Measurements from ENCODE around the gene PHF21B. TPM values are rescaled to one million over a fixed set of nuclear protein-coding genes. Genes with fewer than 3 reads are reported as not detected.

Gene PHF21B
- total RNA-seq, 3 donors from 2014 or later (not counting 1 experiment from before 2014, with no cell fraction given): not detected

DNA sequence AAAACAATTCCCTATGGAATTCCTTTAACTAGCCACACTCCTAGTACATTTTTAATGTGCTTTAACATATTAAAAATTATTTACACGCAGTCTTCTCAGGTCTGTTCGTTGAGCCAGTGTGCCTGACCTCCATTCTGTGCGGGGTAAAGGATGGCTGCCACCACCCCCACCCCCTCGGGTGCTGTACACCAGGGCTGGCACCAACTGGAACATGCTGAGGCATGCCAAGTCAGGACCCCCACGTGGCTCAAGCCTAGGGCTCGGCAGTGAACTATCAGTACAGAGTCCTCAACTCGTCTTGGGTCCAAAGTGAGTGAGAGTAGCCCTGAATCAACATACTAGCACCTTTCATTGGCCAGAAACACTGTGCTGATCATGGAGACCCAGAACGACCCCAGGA is 32.5 kb upstream of the PHF21B start:
- Mint-ChIP-seq H3K36me3 (no peaks in the 10 kb centered on the region), H3K27me3 (ENCODE audit: low read depth in 2 of 2) (peaks cover 8 to 16% of the 10 kb centered on the region in 2 donors), H3K9me3 (no peaks in the 10 kb centered on the region), H3K27ac (no peak overlapping the region), H3K4me3 (no peak overlapping the region), H3K4me1 (no peaks in the 10 kb centered on the region)
- TF ChIP-seq, protein P1, sequence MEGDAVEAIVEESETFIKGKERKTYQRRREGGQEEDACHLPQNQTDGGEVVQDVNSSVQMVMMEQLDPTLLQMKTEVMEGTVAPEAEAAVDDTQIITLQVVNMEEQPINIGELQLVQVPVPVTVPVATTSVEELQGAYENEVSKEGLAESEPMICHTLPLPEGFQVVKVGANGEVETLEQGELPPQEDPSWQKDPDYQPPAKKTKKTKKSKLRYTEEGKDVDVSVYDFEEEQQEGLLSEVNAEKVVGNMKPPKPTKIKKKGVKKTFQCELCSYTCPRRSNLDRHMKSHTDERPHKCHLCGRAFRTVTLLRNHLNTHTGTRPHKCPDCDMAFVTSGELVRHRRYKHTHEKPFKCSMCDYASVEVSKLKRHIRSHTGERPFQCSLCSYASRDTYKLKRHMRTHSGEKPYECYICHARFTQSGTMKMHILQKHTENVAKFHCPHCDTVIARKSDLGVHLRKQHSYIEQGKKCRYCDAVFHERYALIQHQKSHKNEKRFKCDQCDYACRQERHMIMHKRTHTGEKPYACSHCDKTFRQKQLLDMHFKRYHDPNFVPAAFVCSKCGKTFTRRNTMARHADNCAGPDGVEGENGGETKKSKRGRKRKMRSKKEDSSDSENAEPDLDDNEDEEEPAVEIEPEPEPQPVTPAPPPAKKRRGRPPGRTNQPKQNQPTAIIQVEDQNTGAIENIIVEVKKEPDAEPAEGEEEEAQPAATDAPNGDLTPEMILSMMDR (IDR thresholded peaks at IDR 0.05): no peak
- Histone ChIP-seq H3K27ac (ENCODE audit: low read length) (no peak overlapping the region), H3K4me1 (ENCODE audit: control insufficient read depth, insufficient read depth, low read length) (no peaks in the 10 kb centered on the region), H3K9me3 (ENCODE audit: control insufficient read depth, insufficient read depth, low read length) (no peaks in the 10 kb centered on the region), H3K36me3 (ENCODE audit: control insufficient read depth, insufficient read depth, low read length) (no peaks in the 10 kb centered on the region), H3K4me3 (ENCODE audit: low read length) (no peak overlapping the region), H3K27me3 (ENCODE audit: control insufficient read depth, insufficient read depth, low read length) (no peaks in the 10 kb centered on the region)
- DNase-seq (no peak), ATAC-seq (no peak)
- intact Hi-C loops (cut with micrococcal nuclease): no loop called here
- WGBS (ENCODE audit: insufficient coverage): 76% methylated on average over 8 of the region's 8 CpGs

DNA sequence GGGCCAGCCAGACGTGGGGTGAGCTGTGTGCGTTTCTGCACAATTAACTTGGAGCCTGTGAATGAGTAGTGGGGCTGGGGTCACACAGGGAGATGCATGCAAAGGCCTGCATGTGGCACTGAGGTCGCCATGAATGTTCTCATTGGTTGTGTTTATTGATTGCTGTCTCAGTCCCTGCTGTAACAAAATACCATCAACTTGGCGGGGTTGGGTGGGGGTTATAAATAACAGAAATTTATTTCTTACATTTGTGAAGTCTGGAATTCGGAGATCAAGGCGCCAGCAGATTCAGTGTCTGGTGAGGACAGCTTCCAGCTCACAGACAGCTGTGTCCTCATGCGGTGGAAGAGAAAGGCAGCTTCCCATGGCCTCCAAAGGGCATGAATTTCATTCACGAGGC is 29.3 kb upstream of the PHF21B start:
- Mint-ChIP-seq H3K4me3 (no peak overlapping the region), H3K9me3 (no peaks in the 10 kb centered on the region), H3K27ac (no peak overlapping the region), H3K4me1 (no peaks in the 10 kb centered on the region), H3K36me3 (no peaks in the 10 kb centered on the region), H3K27me3 (ENCODE audit: low read depth in 2 of 2) (peaks cover 0 to 11% of the 10 kb centered on the region in 2 donors)
- H3K36me3 ChIP-seq (ENCODE audit: control insufficient read depth, insufficient read depth, low read length): no peaks in the 10 kb centered on the region
- TF ChIP-seq, protein P1 (IDR thresholded peaks at IDR 0.05): no peak
- DNase-seq (no peak), ATAC-seq (no peak)
- no peak overlapping the region for H3K4me3 ChIP-seq (ENCODE audit: low read length)
- WGBS (ENCODE audit: insufficient coverage): 82% methylated on average over 7 of the region's 8 CpGs
- H3K27ac ChIP-seq (ENCODE audit: low read length): no peak overlapping the region
- no peaks in the 10 kb centered on the region for H3K4me1 ChIP-seq (ENCODE audit: control insufficient read depth, insufficient read depth, low read length)
- H3K27me3 ChIP-seq (ENCODE audit: control insufficient read depth, insufficient read depth, low read length): no peaks in the 10 kb centered on the region
- H3K9me3 ChIP-seq (ENCODE audit: control insufficient read depth, insufficient read depth, low read length): no peaks in the 10 kb centered on the region
- intact Hi-C loops (cut with micrococcal nuclease): no loop called here

DNA sequence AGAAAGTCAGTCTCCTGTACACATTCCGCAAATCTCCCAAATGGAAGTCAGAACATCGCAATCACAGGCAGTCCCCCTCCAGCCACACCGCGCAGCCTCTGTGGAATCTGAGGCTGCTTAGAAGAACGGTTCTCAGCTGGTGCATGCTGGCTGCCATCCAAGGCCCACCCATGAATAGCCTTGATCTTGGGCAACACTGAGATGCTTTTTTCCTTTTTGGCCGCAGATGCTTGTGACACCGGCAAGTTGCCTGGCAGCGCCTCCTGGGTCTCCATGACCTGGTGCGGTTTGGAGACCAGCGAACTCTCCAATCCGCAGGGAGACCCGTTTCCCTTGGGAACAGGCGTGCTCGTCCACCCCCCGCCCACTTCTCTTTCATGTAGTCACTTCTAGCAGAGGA is 26.3 kb upstream of the PHF21B start:
- Histone ChIP-seq H3K27ac (ENCODE audit: low read length) (no peak overlapping the region), H3K27me3 (ENCODE audit: control insufficient read depth, insufficient read depth, low read length) (no peaks in the 10 kb centered on the region), H3K9me3 (ENCODE audit: control insufficient read depth, insufficient read depth, low read length) (no peaks in the 10 kb centered on the region), H3K4me3 (ENCODE audit: low read length) (no peak overlapping the region), H3K36me3 (ENCODE audit: control insufficient read depth, insufficient read depth, low read length) (no peaks in the 10 kb centered on the region), H3K4me1 (ENCODE audit: control insufficient read depth, insufficient read depth, low read length) (no peaks in the 10 kb centered on the region)
- ATAC-seq (no peak), DNase-seq (no peak)
- intact Hi-C loops (cut with micrococcal nuclease): no loop called here
- H3K4me3 Mint-ChIP-seq: no peak overlapping the region
- H3K27ac Mint-ChIP-seq: no peak overlapping the region
- TF ChIP-seq, protein P1 (IDR thresholded peaks at IDR 0.05): no peak
- 88% methylated on average over 15 of the region's 15 CpGs for WGBS (ENCODE audit: insufficient coverage)
- H3K36me3 Mint-ChIP-seq: no peaks in the 10 kb centered on the region
- H3K9me3 Mint-ChIP-seq: no peaks in the 10 kb centered on the region
- peaks cover 0 to 10% of the 10 kb centered on the region in 2 donors for H3K27me3 Mint-ChIP-seq (ENCODE audit: low read depth in 2 of 2)
- no peaks in the 10 kb centered on the region for H3K4me1 Mint-ChIP-seq

DNA sequence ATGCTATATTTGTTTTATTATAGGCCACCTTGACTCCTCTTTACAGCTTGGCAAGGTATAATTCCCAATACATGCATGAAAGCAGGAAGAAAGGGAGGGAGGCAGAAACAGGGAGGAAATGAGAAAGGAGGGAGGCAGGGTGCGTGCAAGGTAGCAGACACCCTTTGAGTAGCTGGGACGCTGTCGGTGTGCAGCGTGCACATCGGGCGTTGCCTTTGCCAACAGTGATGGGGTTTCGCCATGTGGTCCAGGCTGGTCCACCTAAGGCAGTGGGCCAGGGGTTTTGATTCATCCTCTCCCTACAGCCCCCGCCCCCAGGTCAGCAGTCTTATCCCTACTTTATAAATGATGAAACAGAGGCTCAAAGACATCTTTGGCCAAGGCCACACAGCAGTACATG is 25.0 kb upstream of the PHF21B start:
- intact Hi-C loops (cut with micrococcal nuclease): no loop called here
- no peaks in the 10 kb centered on the region for H3K36me3 Mint-ChIP-seq
- WGBS (ENCODE audit: insufficient coverage): 87% methylated on average over 8 of the region's 8 CpGs
- peaks cover 2 to 11% of the 10 kb centered on the region in 2 donors for H3K27me3 Mint-ChIP-seq (ENCODE audit: low read depth in 2 of 2)
- DNase-seq: no peak
- ATAC-seq: no peak
- Histone ChIP-seq H3K27ac (ENCODE audit: low read length) (no peak overlapping the region), H3K36me3 (ENCODE audit: control insufficient read depth, insufficient read depth, low read length) (no peaks in the 10 kb centered on the region), H3K4me3 (ENCODE audit: low read length) (no peak overlapping the region), H3K27me3 (ENCODE audit: control insufficient read depth, insufficient read depth, low read length) (no peaks in the 10 kb centered on the region), H3K9me3 (ENCODE audit: control insufficient read depth, insufficient read depth, low read length) (no peaks in the 10 kb centered on the region), H3K4me1 (ENCODE audit: control insufficient read depth, insufficient read depth, low read length) (no peaks in the 10 kb centered on the region)
- TF ChIP-seq, protein P1 (IDR thresholded peaks at IDR 0.05): no peak
- H3K27ac Mint-ChIP-seq: no peak overlapping the region
- H3K9me3 Mint-ChIP-seq: no peaks in the 10 kb centered on the region
- no peaks in the 10 kb centered on the region for H3K4me1 Mint-ChIP-seq
- no peak overlapping the region for H3K4me3 Mint-ChIP-seq

Data from natural killer cell (primary cell).